Stimulated activated CD8-positive, alpha-beta memory T cell treated with anti-CD3 and anti-CD28 coated beads, Interleukin-12 subunit alpha, Interleukin-12 subunit beta, amount 100 ng/mL, for 24 hours (primary cell): Measurements from ENCODE around the gene SAYSD1.

Experiments used
- DNase-seq: peaks from one replicate; pipeline ENCODE4 v3.0.0-alpha.2; 2020; ENCODE audit errors: extremely low read depth

The SAYSD1 gene

GRCh38 chr6:39079197-39080125, 35.5 kb downstream of the SAYSD1 start:
- no peak for DNase-seq

- DNase-seq: no peak
Observed at GRCh38 chr6:39078695-39079094, 36.3 kb downstream of the SAYSD1 start.

GRCh38 chr6:39077882-39078594, 36.9 kb downstream of the SAYSD1 start:
- no peak for DNase-seq

- no peak for DNase-seq
Observed at GRCh38 chr6:39076623-39077535, 38.1 kb downstream of the SAYSD1 start.

DNA sequence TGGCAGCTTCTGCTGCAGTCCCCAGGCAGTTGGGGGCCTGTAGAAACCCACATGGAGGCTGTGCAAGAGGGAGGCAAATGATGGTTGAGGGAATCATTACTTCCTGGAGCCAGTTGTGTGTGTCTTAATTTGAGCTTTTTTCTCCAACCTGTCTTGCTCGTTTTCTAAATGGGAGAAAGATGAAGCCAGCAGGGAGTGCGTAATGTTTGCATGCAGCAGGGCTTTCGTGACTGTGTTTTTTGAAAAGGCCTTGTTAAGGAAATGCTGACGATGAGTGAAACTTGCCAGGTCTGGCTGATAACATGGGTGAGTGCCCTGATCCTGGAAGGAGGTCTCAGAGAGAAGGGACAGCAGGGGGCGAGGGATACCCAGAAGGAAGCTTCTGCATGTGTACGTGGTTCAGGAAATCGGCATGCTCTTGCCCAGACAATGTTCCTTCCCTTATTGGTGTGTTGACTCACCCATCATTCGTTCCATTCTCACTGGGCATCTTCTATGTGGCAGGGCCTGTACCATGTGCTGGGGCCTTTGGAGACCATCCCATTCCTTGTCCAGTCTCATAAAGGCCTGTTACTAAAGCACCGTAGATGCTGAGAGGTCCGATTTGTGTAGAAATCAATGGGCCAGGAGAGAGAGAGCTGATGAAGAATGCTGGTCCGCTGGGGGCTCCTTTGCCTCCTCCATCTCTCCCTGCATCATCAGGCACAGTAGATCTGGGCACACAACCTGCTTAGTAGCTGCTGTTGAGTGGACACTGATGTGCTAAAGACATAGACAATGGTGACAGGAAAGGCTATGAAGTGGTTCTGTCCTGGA, 39.0 kb downstream of the SAYSD1 start:
- DNase-seq: no peak

GRCh38 chr6:39075010-39075686, 39.8 kb downstream of the SAYSD1 start:
- no peak for DNase-seq

DNA sequence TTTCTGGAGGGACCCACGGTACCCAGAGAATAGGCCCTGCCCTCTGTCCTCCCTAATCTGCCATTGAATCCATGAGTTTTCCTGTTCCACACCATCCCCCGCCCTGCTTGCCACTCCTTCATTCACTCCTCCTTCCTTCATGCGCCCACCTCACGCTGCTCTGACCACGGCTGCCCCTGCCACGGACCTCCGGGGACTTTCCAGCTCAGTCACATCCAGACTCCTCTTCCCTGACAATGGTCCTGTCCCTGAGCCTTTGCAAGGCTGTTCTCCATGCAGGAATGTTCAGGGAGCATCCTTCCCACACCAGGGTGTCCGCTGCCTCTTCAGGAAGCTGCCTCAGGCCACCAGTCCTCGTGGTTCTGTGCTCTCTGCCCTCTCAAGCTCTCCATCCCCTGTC, 40.5 kb downstream of the SAYSD1 start:
- DNase-seq: no peak

- no peak for DNase-seq
Observed at GRCh38 chr6:39073471-39074355, 41.3 kb downstream of the SAYSD1 start.

DNA sequence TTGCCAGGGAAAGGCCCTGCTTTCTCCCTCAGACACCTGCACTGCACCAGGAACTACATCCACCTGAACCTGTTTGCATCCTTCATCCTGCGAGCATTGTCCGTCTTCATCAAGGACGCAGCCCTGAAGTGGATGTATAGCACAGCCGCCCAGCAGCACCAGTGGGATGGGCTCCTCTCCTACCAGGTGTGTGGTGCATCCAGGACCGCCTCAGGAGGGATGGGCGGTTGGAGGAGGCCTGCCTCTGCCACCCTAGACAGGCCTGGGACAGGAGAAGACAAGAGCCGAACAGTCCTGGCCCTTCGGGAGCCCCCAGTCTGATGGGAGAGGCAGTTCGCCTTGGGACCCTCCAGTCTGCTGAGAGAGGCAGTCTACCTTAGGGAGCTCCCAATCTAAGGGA, 42.2 kb downstream of the SAYSD1 start:
- DNase-seq: no peak

- no peak for DNase-seq
Observed at GRCh38 chr6:39068391-39068790, 46.6 kb downstream of the SAYSD1 start.

DNA sequence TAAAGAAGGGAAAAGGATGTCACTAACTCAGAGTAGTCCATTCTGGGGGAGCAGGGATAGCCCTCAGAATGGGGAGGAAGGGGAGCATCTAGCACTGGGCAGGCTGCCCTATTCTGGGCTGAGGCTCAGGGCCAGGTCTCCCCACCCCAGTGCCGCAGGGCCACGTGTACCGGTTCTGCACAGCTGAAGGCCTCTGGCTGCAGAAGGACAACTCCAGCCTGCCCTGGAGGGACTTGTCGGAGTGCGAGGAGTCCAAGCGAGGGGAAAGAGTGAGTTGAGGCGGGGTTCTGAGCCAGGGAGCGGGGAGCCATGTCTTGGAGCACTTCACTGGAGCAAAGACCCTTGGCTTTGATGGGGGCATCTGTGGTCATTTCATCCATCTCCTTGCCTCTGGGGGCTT, 49.4 kb downstream of the SAYSD1 start:
- no peak for DNase-seq

- DNase-seq: no peak
Observed at GRCh38 chr6:39063526-39063925, 51.5 kb downstream of the SAYSD1 start.

DNA sequence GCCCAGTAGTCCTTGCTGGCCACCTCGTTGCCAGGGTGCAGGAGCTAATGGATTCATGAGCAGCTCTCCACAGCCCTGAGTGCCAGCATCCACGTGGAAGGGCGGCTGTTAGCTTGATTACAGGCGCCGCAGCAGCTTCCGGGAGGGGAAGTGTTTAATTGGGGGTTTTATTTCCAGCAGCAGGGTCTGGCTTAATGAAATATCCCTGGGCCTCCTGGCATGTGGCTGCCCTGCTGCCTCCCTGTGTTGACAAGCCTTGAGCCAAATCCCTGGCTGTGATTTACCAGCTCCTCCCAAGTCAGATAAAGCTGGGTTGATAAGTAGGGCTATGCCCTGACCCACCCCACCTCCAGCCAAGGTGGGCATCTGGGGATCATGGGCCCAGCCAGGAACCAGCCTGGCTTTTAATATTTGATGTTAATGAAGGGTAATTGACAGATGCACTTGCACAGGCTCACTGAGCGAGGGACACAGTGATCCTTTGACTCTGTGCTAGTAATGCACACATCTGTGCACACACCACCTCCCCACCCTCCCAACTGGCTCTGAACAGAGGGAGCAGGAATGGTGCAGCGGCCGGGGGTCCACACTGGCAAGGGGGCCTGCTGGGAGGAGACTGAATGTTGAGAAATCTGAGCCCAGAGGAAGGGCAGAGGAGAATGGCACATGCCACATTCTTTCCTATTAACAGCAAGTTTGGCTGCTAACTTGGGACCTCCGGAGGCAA, 52.8 kb downstream of the SAYSD1 start:
- no peak for DNase-seq

DNA sequence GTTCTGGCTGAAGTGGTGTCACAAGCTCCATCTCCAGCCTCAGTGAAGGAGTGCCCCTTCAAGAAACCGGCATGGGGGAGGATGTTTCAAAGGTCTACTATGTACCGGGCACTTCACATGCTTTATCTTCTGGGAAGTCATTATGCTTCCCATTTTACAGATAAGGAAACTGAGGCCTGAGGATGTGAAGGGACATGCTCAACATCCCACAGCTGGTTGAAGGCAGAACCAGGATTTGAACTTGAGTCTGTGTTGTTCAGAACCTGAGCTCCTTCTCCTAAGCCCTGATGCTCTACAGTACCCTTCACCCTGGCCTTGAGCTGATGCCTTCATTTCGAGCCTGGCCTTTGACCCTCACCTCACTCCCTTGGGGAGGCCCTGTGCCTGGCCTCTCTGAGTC, 53.4 kb downstream of the SAYSD1 start:
- DNase-seq: no peak

- no peak for DNase-seq
Observed at GRCh38 chr6:39061182-39061581, 53.8 kb downstream of the SAYSD1 start.

GRCh38 chr6:39060467-39061160, 54.4 kb downstream of the SAYSD1 start:
- no peak for DNase-seq

- DNase-seq: no peak
Observed at GRCh38 chr6:39059496-39060310, 55.3 kb downstream of the SAYSD1 start.
